ENCODE data around the gene TUBG2.
A peak's percentile ranks its signal among the peaks of the same experiment; 100 is the strongest.
"Not testable (repeated sequence)": the region's sequence is repeated elsewhere in the genome, so short reads cannot be mapped to it uniquely, and the experiment has no call there.

The TUBG2 gene
- total RNA-seq = 1.6 to 7.5 (median 3.5) reads per million in 18 experiments

DNA sequence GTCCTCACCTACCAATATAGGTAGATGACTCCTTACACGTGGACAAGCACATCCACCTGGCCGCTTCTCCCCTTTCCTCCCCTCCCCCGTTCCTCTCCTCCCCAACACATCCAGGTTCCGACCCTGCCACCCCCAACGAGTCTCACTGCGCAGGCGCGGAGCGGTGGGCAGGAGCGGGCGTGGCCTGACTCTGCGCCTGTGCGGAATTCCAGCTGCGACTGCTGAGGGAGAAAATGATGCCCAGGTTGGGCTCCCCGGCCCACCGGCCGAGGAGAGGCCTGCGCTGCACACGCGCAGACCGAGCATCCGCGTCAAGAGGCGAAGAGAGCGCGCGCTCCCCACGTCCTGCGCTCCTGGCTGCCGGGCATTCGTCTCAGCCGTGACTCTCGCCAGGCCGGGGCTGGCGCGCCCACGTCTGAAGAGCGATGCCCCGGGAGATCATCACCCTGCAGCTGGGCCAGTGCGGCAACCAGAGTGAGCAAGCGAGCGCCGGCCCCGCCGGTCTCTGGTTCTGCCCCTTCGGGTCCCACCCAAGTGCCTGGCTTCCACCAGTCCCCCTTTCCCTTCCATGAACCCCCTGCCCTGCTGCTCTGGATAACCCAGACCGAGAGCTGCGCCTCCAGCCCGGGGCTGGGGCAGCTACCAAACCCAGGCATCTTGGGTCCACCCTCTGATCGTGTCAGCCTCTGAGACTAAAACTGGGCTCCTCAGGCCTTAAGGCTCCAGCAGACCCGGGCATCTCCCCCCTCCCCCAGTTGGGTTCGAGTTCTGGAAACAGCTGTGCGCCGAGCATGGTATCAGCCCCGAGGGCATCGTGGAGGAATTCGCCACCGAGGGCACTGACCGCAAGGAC lies at the start of gene TUBG2:
TSS of gene TUBG2 (plus strand) at position 206 of the 853 bp plus-strand sequence. CDS start at position 426, 220 bp downstream.
- DNase-seq = peak; percentile 60 to 78

DNA sequence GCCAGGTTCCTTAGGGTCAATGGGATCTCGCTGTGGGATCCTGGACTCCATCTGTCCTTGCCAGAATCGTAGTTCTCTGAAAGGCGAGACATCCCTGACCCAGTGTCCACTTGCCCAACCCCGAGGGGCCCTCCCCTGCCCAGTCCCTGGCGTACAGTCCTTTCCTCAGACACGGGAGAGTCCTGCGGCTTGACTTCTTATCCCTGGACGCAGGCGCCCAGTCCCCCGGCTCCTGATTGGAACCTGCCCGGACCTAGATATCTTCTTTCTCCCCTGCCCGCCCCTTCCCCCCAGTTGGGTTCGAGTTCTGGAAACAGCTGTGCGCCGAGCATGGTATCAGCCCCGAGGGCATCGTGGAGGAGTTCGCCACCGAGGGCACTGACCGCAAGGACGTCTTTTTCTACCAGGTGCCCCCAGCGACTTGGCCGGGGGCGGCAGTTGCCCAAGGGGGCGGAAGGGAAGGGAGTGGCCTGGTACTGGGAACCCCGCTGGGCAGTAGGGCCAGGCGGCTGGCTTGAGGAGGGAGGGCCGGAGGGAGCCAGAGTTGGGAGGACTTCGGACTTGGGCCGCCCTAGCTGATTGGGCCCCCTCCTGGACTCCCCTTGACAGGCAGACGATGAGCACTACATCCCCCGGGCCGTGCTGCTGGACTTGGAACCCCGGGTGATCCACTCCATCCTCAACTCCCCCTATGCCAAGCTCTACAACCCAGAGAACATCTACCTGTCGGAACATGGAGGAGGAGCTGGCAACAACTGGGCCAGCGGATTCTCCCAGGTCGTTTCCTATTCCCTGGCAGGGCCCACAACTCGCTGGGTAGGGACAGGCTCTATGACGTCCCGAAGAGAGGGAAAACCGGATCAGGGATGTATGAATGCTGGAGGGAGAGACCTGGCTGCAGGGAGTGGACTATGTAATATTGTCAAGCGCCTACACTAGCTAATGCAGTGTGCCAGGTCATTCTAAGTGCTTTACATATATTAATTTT lies 49.0 kb upstream of the TUBG2 start:
- peak in 1 of 2 donors; percentile 23 for DNase-seq

DNA sequence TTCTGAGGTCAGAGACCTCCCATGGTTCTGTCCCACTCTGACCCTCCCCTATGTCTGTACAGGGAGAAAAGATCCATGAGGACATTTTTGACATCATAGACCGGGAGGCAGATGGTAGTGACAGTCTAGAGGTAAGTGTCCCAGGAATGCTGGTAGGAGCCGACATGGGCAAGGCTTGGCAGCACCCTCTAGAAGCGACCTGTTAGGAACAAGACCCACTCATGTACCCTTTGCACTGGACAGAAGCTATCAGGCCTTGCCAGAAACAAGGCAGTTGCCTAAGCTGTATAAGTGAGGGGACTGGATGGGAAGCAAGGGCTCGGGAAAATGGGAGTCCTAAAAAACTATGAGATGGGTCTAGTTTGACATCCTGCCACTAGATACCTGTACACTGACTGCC lies 47.1 kb upstream of the TUBG2 start:
- no peak for DNase-seq

DNA sequence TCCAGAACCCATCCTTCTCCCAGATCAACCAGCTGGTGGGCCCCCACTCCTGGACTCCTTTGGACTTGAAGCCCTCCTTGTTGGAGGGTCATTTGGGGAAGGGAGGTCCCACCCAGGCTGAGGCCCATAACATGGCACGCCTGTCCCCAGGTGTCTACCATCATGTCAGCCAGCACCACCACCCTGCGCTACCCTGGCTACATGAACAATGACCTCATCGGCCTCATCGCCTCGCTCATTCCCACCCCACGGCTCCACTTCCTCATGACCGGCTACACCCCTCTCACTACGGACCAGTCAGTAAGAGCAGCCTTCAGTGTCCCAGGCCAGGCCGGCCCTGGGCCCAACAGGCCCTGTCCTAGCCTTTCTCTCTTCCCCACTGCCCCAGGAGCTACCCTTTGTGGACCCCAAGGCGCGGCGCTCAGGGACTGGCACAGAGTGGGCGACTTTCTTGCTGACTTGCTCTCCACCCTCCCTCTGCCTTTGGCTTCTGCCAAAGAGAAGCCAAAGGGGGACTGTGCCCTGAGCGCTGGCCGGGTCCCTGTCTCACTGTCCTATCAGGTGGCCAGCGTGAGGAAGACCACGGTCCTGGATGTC lies 45.3 kb upstream of the TUBG2 start:
- DNase-seq = no peak

DNA sequence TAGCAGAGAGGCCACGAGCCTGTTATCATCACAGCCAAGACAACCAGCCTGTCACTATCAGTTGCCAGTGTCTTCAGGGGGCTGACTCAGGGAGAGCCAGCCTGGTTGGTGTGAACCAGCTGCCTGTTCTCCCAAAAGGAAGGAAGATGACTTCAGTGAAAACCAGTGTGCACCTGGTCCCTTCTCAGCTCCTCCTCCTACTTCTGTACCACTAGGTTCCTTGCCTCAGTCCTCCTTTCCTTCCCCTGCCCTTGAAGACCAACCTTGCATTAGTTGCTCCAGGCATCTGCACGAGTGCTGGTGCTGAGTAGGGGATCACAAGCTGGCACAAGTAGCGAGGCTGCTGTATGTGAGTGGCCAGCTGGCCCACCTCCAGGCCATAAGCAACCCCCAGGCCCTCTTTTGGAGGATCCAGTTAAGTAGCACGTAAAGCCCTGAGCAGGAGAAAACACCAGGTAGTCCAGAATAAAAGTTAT lies 41.1 kb upstream of the TUBG2 start:
- DNase-seq = no peak

DNA sequence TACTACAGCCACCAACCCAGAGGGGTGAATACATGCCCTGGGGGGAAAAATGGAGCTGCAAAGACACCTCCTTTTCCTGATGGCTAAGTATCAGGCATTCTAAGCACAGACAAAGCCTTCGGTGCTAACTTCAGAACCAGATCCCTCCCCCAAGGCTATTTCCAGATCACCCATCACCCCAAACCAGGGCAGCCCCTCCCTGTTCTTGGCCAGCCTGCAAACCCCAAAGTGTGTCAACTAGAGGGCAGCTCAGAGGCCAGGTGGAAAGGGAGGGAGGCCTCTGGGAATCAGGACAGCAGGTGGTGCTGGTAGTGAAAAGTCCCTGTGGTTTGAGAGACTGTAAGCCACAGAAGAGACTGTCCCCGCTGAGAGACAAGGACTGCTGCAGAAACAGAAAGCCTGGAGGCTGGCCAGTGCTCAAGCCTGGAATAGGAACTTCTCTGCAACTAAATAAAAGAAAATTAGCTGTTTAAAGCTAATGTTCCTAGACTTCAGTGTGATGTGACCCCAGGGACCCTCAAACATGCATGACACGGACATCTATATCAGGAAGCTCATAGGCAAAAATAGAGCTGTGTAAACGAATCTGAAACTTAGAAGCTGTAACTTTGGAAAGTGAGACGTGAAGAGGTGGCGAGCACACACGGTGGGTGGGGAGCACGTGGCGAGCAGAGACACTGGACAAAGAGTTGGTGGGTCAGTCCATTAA lies 40.5 kb upstream of the TUBG2 start:
- no peak for DNase-seq

DNA sequence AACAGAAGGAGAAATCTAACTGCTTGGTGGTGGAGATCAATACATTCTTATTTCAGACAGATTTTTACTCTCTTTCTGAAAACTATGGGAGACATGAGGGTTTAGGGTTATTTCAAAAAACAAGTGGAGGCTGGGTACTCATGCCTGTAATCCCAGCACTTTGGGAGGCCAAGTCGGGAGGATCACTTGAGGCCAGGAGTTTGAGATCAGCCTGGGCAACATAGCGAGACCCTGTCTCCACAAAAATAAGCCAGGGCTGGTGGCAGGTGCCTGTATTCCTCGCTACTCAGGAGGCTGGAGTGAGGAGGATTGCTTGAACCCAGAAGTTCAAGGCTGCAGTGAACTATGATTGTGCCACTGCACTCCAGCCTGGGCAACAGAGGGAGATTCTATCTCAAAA lies 37.1 kb upstream of the TUBG2 start:
- not testable (repeated sequence) for DNase-seq

DNA sequence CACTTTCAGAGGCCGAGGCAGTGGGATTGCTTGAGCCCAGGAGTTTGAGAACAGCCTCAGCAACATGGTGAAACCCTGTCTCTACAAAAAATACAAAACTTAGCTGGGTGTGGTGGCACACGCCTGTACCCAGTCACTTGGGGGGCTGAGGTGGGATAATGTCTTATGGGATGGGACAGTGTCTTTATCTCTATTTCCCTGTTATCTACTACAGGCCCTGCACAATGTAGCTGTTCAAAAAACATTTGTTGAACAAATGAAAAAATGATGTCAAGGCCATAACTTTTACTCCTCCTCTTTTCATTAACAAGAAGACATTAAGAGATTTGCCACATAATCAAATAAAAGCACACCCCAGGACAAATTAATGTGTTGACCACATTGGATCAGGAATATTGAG lies 35.8 kb upstream of the TUBG2 start:
- DNase-seq = no peak

DNA sequence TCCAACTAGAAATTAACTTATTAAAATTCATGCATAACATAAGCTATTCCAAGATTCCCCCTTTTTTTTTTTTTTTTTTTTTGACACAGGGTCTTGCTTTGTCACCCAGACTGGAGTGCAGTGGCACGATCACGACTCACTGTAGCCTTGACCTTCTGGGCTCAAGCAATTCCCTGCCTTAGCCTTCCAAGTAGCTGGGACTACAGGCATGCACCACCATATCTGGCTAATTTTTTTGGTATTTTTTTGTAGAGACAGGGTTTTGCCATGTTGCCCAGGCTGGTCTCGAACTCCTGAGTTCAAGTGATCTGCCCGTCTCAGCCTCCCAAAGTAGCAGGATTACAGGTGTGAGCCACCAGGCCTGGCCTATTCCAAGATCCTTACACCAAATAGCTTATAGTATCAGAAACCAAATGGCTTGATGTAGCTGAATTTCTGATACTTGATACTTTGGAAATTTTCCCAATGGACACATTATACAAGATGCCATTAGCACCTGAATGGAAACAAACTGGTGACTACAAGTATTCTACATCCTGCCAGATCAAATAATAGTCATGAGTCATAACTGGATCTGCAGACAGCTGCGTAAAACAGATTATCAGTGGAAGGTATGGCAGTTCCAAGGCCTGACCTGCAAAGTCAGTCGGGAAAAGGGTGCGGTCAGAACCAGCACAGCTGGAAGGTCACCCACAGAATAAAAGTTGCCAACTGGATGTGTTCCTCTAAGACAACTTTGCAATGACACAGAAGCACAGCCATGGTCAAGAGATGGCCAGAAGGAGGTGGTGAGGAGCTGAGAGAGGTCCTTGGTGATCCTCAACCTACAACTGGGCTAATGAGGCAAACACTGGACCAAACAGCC lies 35.1 kb upstream of the TUBG2 start:
- no peak for DNase-seq

DNA sequence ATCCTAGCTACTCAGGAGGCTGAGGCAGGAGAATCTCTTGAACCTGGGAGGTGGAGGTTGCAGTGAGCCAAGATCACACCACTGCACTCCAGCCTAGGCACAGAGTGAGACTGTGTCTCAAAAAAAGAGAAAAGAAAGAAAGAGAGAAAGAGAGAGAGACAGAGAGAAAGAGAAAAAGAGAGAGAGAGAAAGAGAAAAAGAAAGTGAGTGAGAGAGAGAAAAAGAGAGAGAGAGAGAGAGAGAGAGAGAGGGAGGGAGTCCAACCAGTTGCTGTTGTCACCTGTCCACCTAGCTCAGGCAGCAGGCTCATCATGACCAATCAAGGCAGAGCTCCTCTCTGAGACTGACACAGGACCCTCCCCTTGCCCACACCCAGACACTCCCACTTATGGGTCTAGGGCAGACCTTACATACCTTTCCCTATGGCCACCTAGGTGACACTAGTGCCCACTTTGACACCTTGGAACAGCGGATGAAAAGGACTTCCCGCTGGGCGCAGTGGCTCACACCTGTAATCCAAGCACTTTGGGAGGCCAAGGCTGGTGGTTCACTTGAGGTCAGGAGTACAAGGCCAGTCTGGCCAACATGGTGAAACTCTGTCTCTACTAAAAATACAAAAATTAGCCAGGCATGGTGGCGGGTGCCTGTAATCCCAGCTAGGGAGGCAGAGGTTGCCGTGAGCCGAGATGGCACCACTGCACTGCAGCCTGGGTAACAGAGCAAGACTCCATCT lies 31.9 kb upstream of the TUBG2 start:
- DNase-seq = not testable (repeated sequence)

DNA sequence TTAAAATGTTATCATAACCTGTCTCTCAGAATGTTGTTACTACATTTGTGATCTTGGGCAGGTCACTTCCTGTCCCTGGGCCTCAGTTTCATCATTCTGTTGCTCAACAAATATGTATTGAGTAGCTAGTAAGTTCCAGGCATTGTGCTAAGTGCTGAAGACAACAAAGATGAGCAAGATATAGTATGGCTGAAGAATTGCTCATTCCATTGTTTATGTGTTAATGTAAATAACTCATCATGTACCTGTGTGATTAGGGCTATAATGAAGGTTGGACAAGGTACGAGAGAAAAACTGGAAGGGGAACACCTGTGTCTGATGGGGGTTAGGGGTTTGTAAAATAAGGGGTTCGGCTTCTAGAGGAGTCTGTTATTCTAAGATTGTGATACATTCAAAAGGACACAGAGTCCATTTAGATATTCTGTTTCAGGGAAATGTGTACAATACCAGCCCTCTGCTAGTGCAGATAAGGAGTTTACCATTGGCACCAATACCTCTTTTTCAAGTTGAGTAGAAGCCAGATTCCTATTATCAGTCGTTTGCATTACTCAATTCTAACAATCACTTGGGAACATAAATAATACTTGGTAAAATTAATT lies 29.6 kb upstream of the TUBG2 start:
- peak in 1 of 2 donors; percentile 26 for DNase-seq

DNA sequence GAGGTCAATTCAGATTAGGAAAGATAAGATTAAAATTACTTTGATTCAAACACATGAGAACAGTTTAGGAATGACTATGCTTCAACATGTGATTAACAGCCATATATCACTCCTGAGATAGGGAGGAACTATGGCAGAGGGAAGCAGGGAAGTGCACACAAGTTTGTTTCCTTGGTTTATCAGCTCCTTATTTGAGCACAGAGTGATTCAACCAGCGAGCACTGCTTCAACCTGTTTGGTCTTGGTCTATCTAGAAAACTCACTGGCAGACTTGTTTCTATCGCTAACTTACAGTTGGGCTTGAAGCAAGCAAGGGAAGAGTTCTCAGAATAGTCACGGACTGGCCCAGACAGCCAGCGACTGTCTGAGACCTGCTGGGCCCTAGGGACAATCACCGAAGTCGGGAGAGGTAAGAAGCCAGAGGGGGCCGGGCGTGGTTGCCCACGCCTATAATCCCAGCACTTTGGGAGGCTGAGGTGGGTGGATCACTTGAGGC lies 26.1 kb upstream of the TUBG2 start:
- no peak for DNase-seq

DNA sequence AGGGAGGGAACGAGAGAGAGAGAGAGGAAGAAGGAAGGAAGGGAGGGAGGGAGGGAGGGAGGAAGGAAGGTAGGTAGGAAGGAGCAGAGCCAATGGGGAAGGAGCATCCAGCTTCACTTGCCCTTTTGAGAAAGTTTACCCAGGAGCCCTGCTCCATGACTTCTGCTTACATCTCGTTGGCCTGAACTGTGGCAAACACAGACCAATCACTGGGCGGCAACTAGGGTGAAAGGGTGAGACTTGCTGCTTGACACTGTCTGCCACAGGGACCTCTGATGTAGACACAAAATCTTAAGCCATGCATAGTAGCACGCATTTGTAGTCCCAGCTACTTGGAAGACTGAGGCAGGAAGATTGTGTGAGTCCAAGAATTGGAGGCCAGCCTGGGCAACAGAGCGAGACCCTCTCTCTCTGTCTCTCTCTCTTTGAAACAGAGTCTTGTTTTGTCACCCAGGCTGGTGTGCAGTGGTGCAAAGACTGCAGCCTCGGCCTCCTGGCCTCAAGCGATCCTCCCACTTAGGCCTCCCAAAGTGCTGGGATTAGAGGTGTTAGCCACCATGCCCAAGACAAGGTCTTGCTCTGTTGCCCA lies 19.5 kb upstream of the TUBG2 start:
- no peak for DNase-seq

DNA sequence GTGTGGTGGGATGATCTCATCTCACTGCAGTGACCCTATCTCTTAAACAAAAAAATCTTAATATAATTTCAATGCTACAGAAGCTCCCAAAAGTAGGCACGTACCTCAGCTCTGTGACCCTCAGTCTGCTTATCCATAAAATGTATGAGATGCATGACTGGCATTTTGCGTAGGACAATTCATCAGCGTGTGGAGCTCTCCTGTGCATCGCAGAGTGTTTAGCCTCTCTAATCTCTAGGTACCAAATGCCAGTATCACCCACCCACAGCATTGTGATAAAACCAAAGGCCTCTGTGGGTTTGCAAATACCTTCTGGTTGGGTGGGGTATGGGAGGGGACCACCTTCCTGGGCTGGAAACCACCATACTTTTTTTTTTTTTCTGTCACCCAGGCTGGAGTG lies 19.0 kb upstream of the TUBG2 start:
- DNase-seq = no peak

DNA sequence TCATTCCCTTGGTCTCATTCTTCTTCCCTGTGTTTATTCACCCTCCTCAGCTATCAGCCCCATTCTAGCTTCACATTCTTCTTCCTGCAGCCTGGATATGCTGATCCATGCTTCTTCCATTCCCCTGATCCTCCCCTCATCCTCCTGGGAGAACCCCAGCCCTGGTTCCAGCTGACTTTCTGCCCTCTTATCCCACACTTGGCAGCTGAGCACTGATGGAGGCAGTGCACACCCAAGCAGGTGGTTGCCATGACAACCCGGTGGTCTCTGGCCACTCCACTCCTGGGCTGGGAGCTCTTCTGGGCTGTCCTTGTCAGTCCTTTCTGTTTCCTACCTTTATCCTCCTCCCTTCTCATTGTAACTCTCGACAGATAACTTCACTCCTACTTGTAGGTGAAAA lies 16.7 kb upstream of the TUBG2 start:
- DNase-seq = no peak

DNA sequence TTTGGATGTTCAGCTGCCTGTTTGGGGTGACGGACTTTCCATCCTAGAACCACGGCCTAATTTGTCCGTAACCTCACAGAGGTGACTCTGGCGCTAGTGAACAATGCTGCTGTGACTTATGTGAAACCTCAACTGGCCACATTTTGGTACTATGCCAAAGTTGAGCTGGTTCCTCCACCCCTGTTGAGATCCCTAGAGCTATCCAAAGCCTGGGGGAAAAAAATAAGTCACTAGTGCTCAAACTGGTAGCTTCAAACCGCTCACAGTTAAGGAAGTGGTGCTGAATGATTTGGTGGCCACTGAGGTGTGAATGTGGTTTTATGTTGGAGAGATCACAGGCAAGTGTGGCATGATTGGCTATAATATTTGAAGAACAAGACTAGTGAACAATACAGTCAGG lies 11.3 kb upstream of the TUBG2 start:
- no peak for DNase-seq

DNA sequence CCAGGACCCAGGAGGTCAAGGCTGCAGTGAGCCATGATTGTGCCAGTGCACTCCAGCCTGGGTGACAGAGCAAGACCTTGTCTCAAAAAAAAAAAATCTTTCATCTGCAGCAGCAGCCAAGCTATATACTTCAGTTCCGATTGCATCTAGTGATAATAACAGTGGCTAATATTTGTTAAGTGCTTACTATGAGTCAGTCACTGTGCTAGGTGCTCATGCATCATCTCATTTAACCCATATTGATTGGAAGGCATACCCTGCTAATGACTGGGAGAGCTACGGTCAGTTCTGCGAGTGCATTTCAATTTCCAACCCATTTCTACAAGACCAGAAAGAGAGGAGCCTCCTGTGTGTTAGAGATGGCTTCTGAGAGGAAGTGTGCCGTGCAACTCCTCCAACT lies 7.7 kb upstream of the TUBG2 start:
- DNase-seq = no peak

DNA sequence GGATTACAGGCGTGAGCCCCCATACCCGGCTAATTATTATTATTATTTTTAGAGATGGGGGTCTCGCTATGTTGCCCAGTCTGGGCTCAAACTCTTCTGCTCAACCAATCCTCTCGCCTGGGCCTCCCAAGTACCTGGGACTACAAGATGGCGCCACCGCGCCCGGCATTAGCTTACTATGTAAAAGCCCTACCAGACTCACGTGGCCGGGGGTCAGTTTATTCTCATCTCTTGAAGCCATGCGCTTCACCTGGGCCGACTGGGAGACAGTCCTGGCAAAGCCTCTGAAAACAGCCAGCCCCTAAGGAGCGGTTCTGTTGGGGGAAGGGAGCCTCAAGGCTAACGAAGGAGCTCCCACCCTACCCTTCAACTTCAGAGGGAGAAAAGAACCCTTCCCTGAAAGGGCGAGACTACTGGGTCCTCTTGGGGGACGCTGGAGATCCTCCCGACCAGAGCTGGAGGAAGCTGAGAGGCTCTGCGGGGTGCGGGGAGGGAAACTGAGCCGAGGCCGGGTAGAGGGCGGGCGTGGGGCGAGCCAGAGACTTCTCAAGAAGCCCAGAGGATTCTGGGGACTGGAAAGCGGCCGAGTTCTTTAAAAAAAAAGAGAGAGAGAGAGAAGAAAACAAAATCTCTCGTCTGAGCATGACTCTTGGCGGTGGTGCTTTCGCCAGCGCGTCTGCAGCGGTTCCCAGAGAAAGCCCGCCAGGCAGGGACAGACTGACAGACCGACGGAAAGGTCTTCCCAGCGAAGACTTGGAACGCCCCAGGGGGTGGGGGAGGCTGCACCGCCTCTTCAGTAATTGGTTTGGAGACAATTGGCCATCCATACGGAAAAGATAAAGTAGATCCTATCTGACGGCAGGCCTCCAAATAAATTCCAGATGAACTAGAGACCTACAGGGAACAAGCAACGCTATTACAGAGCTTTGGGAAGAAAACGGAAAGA lies 5.6 kb upstream of the TUBG2 start:
- no peak for DNase-seq
